H1 (cell line): ENCODE data around the gene GSTA2. TPM values are rescaled to one million over a fixed set of nuclear protein-coding genes. Genes with fewer than 3 reads are reported as not detected.

ENCODE experiments used
- CTCF ChIA-PET: fragments of 300-600 bp; sonication (Branson Sonifier 250); formaldehyde crosslinking; loops from one replicate; lab custom pipeline; 2021; ENCODE audit not compliant: partially characterized antibody; lab: Charles Lee
- POLR2A ChIA-PET: fragments of 300-600 bp; sonication (Branson Sonifier 250); formaldehyde crosslinking; loops from one replicate; lab custom pipeline; 2021; ENCODE audit warnings: inconsistent platforms; ENCODE audit not compliant: partially characterized antibody; lab: Charles Lee
- DNase-seq, 2 experiments: peaks; one replicate each; pipeline versions ENCODE4 v3.0.0 to v3.0.0-alpha.2; 2010 to 2022; ENCODE audit warnings: low spot score in 2 of 2, low read depth in 1 of 2, mixed read lengths in 1 of 2
- FAIRE-seq: peaks from 2 replicates; lab custom pipeline; 2011; peaks lifted over from hg19 to GRCh38; lab: Jason Lieb, UNC
- H2AFZ ChIP-seq: 2 replicates; pipeline ENCODE4 v1.8.1; 2012; ENCODE audit warnings: low read length, inconsistent platforms
- H2AK5ac ChIP-seq: 2 replicates; pipeline ENCODE4 v1.6.1; 2013; ENCODE audit warnings: low read depth, low read length
- H2BK120ac ChIP-seq: replicated peaks from 2 replicates; pipeline ENCODE3; 2013; ENCODE audit warnings: low read depth, low read length, inconsistent platforms
- H2BK12ac ChIP-seq: 2 replicates; pipeline ENCODE4 v1.6.1; 2013; ENCODE audit warnings: low read depth, low read length
- H2BK15ac ChIP-seq: 2 replicates; pipeline ENCODE4 v1.6.1; 2013; ENCODE audit warnings: low read length
- H2BK20ac ChIP-seq: 2 replicates; pipeline ENCODE4 v1.6.1; 2013; ENCODE audit warnings: low read length
- H2BK5ac ChIP-seq: 2 replicates; pipeline ENCODE4 v1.6.1; 2013; ENCODE audit warnings: low read depth, low read length
- H3K14ac ChIP-seq: 2 replicates; pipeline ENCODE4 v1.6.1; 2013; ENCODE audit warnings: inconsistent platforms; ENCODE audit not compliant: insufficient read length
- H3K18ac ChIP-seq: 2 replicates; pipeline ENCODE4 v1.6.1; 2013; ENCODE audit warnings: low read length; ENCODE audit errors: extremely low read depth
- H3K23ac ChIP-seq: 2 replicates; pipeline ENCODE4 v1.6.1; 2013; ENCODE audit warnings: inconsistent platforms; ENCODE audit not compliant: insufficient read length
- H3K23me2 ChIP-seq: 2 replicates; pipeline ENCODE4 v1.6.1; 2013; ENCODE audit warnings: low read depth, low read length
- H3K27ac ChIP-seq: 2 replicates; pipeline ENCODE4 v1.6.1; 2011; ENCODE audit warnings: low read depth, low read length, inconsistent platforms
- H3K27me3 ChIP-seq, 4 experiments: replicated peaks in 1 of 4; 1 replicate in 1 of 4; 2 replicates in 3 of 4; pipeline versions ENCODE4 v1.6.1 to v1.8.1; 2011 to 2013; ENCODE audit warnings: low read length in 3 of 4, mild to moderate bottlenecking in 3 of 4, inconsistent platforms in 2 of 4, mixed read lengths in 2 of 4, moderate library complexity in 1 of 4; ENCODE audit not compliant: control insufficient read depth in 3 of 4, insufficient read depth in 3 of 4; ENCODE audit errors: extremely low read depth in 1 of 4
- H3K36me3 ChIP-seq, 4 experiments: 2 replicates each; pipeline versions ENCODE4 v1.6.1 to v1.8.1; 2011 to 2013; ENCODE audit warnings: mild to moderate bottlenecking in 4 of 4, low read length in 3 of 4, moderate library complexity in 2 of 4, control low read depth in 1 of 4, inconsistent platforms in 1 of 4; ENCODE audit not compliant: insufficient read depth in 4 of 4, control insufficient read depth in 2 of 4
- H3K4ac ChIP-seq: replicated peaks from 2 replicates; pipeline ENCODE3; 2013; ENCODE audit warnings: low read length, low read depth, mixed read lengths, inconsistent platforms; ENCODE audit not compliant: insufficient read length
- H3K4me1 ChIP-seq, 4 experiments: replicated peaks in 1 of 4; 1 replicate in 1 of 4; 2 replicates in 3 of 4; pipeline versions ENCODE4 v1.6.1 to v1.8.1; 2011 to 2013; ENCODE audit warnings: low read length in 3 of 4, inconsistent platforms in 2 of 4, mixed read lengths in 1 of 4; ENCODE audit not compliant: insufficient read depth in 4 of 4, control insufficient read depth in 3 of 4
- H3K4me2 ChIP-seq, 2 experiments: 2 replicates each; pipeline versions ENCODE4 v1.6.1 to v1.8.1; 2011 to 2013; ENCODE audit warnings: low read depth in 2 of 2, low read length in 2 of 2, control low read depth in 1 of 2, inconsistent platforms in 1 of 2, mild to moderate bottlenecking in 1 of 2; ENCODE audit not compliant: insufficient read depth in 1 of 2
- H3K4me3 ChIP-seq, 4 experiments: fragments of 200-600, 300-600 bp in 1 of 4; sonication (generic), shearing (Covaris generic), sonication (Bioruptor Twin) in 1 of 4; 2 replicates each; pipeline versions ENCODE4 v1.5.1 to v1.8.1; 2011 to 2016; ENCODE audit warnings: low read length in 4 of 4, low read depth in 3 of 4, control low read depth in 2 of 4, inconsistent platforms in 2 of 4, mild to moderate bottlenecking in 2 of 4, mixed read lengths in 1 of 4, moderate library complexity in 1 of 4; ENCODE audit not compliant: insufficient read depth in 2 of 4; ENCODE audit errors: extremely low read depth in 1 of 4
- H3K56ac ChIP-seq: replicated peaks from 2 replicates; pipeline ENCODE3; 2013; ENCODE audit warnings: low read depth, mild to moderate bottlenecking, mixed read lengths, low read length, inconsistent platforms; ENCODE audit not compliant: insufficient read length
- H3K79me1 ChIP-seq: 2 replicates; pipeline ENCODE4 v1.6.1; 2013; ENCODE audit warnings: low read depth, low read length, control low read depth
- H3K79me2 ChIP-seq, 2 experiments: 2 replicates each; pipeline versions ENCODE4 v1.6.1 to v1.8.1; 2012 to 2013; ENCODE audit warnings: low read length in 2 of 2, mild to moderate bottlenecking in 2 of 2, inconsistent platforms in 1 of 2; ENCODE audit not compliant: insufficient read depth in 2 of 2, control insufficient read depth in 1 of 2
- H3K9ac ChIP-seq, 4 experiments: replicated peaks in 1 of 4; 1 replicate in 1 of 4; 2 replicates in 3 of 4; pipeline versions ENCODE4 v1.6.1 to v1.8.1; 2011 to 2013; ENCODE audit warnings: low read depth in 3 of 4, low read length in 3 of 4, control low read depth in 2 of 4, mild to moderate bottlenecking in 2 of 4, moderate library complexity in 2 of 4, inconsistent platforms in 1 of 4; ENCODE audit errors: extremely low read depth in 1 of 4
- H3K9me3 ChIP-seq, 2 experiments: 2 replicates each; pipeline versions ENCODE4 v1.6.1 to v1.8.1; 2012 to 2013; ENCODE audit warnings: mild to moderate bottlenecking in 2 of 2, moderate library complexity in 2 of 2, control low read depth in 1 of 2, inconsistent platforms in 1 of 2, low read depth in 1 of 2, low read length in 1 of 2, mixed read lengths in 1 of 2; ENCODE audit not compliant: insufficient read depth in 2 of 2
- H4K20me1 ChIP-seq, 2 experiments: replicated peaks in 1 of 2; 2 replicates each; pipeline versions ENCODE3 to v1.8.1; 2011 to 2013; ENCODE audit warnings: inconsistent platforms in 2 of 2, low read length in 2 of 2, mild to moderate bottlenecking in 1 of 2; ENCODE audit not compliant: insufficient read depth in 2 of 2, control insufficient read depth in 1 of 2
- H4K5ac ChIP-seq: 2 replicates; pipeline ENCODE4 v1.6.1; 2013; ENCODE audit warnings: low read length, low read depth, mixed read lengths, inconsistent platforms; ENCODE audit not compliant: insufficient read length
- H4K8ac ChIP-seq: 2 replicates; pipeline ENCODE4 v1.8.0; 2013; ENCODE audit warnings: mild to moderate bottlenecking, moderate library complexity, low read length, inconsistent platforms; ENCODE audit not compliant: insufficient read depth; ENCODE audit errors: extremely low read depth
- H4K91ac ChIP-seq: replicated peaks from 2 replicates; pipeline ENCODE3; 2013; ENCODE audit warnings: low read length, mixed read lengths, inconsistent platforms; ENCODE audit not compliant: insufficient read length
- SP1 ChIP-seq: IDR thresholded peaks from 2 replicates; pipeline ENCODE4 v1.6.1; 2011; ENCODE audit warnings: low read depth, low read length
- WGBS, 2 experiments: shearing (Covaris generic) in 1 of 2; methylation state at CpG; one replicate each; pipeline versions ENCODE4 v1.1.6 to v1.1.7; 2013 to 2015; ENCODE audit warnings: low lambda C conversion rate in 2 of 2, mixed read lengths in 2 of 2, inconsistent platforms in 1 of 2, low coverage in 1 of 2, missing lambda C conversion rate in 1 of 2; ENCODE audit not compliant: insufficient replicate concordance in 2 of 2, insufficient coverage in 1 of 2, insufficient read length in 1 of 2; ENCODE audit errors: extremely low coverage in 1 of 2, missing lambda C conversion rate in 1 of 2; 5-methylcytosine and 5-hydroxymethylcytosine counted together
- polyA plus RNA-seq, 7 experiments: library from polyadenylated mRNA; depleted of rRNA in 3 of 7; stranded (reverse) in 5 of 7; unstranded in 2 of 7; fragments of >200 nt in 5 of 7; fragments of 200-250 nt in 2 of 7; gene quantifications; 1 replicate in 5 of 7; 2 replicates in 1 of 7; 4 replicates in 1 of 7; pipeline versions ENCODE4 v1.2.1 to v1.2.3, GENCODE V29; 2011 to 2013; ENCODE audit warnings: missing spikeins in 2 of 7, mixed read lengths in 2 of 7
- total RNA-seq: library from RNA; stranded (reverse); fragmentation: NEBNext Ultra II Directional; extraction: Animal tissue kit (Norgen Biotek cat#: 25700); gene quantifications from 2 replicates; pipeline ENCODE4 v1.2.1, GENCODE V29; 2021

GSTA2 gene
- total and polyA plus RNA-seq, 2 of the 8 experiments (the other 6 are each of a cell fraction or from before 2014, with no cell fraction given): 0.05 TPM; not detected in 1

DNA sequence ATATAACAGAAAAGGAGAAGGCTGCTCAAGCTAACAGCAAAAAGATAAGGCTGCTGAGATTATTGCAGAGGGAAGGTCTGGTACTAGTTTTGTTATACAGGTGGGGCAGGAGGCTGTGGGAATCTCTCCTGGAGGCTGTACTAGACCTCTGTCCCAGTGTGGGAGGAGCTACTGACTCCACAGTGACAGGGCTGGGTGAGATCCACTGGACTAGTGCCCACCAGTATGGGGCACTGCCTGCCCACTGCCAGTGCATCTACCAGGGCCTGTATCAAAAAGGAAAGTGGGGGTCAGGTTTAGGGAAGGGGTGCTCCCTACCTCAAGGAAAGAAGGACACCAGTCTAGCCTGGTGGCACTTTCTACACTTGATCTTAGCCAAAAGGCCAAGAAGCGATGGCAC is 30.1 kb downstream of the GSTA2 start:
- DNase-seq (no peak), FAIRE-seq (no peak)
- no peak overlapping the region for H2BK5ac ChIP-seq
- H2BK120ac ChIP-seq: no peak overlapping the region
- H4K5ac ChIP-seq: no peak overlapping the region
- ChIA-PET CTCF (interaction anchor here (1.5 to 2.3 kb wide), 2 partner anchors 9 to 21 kb away, joined by 3 to 7 read pairs; no protein-coding TSS in a partner anchor), POLR2A (no interaction called here)
- WGBS, 2 experiments: 78% methylated on average over 1 of the region's 1 CpG; no CpG with 5 or more reads in 1 of the 2 experiments
- H3K27ac ChIP-seq: no peak overlapping the region
- H3K9ac ChIP-seq: no peak overlapping the region
- no peak overlapping the region for H3K23ac ChIP-seq
- no peaks in the 10 kb centered on the region for H4K20me1 ChIP-seq
- H3K4ac ChIP-seq: no peak overlapping the region
- no peak for TF ChIP-seq SP1
- no peak overlapping the region for H2AFZ ChIP-seq
- no peaks in the 10 kb centered on the region for H3K27me3 ChIP-seq
- H3K23me2 ChIP-seq: no peaks in the 10 kb centered on the region
- H3K79me1 ChIP-seq: no peaks in the 10 kb centered on the region; the same call in 1 of the 2 replicates
- H3K36me3 ChIP-seq: no peaks in the 10 kb centered on the region
- no peak overlapping the region for H2AK5ac ChIP-seq
- H3K79me2 ChIP-seq: no peaks in the 10 kb centered on the region
- no peak overlapping the region for H3K4me2 ChIP-seq
- no peak overlapping the region for H3K14ac ChIP-seq
- no peak overlapping the region for H4K8ac ChIP-seq
- no peaks in the 10 kb centered on the region for H3K9me3 ChIP-seq
- peaks cover 0 to 8% (median 2%) of the 10 kb centered on the region in 4 experiments; a peak in 3 of 7 replicates for H3K4me1 ChIP-seq
- no peak overlapping the region for H3K4me3 ChIP-seq
- no peak overlapping the region for H2BK20ac ChIP-seq
- peak overlapping the region; percentile 25 for H4K91ac ChIP-seq
- no peak overlapping the region for H3K18ac ChIP-seq
- no peak overlapping the region for H3K56ac ChIP-seq
- no peak overlapping the region for H2BK12ac ChIP-seq
- no peak overlapping the region for H2BK15ac ChIP-seq
